OCI-LY7 (cell line): ENCODE data around the gene GNAT2. TPM values are rescaled to one million over a fixed set of nuclear protein-coding genes. Genes with fewer than 3 reads are reported as not detected.

Experiments
- BruUV-seq: library from RNA; stranded (reverse); fragments of 400-500 nt; replicated peaks from 2 replicates; lab custom pipeline; 2021; lab: Mats Ljungman, UMichigan
- CTCF ChIA-PET: fragments of 300-600 bp; sonication (Branson Sonifier 250); formaldehyde crosslinking; loops from one replicate; lab custom pipeline; 2022; ENCODE audit warnings: antibody characterized with exemption; ENCODE audit not compliant: unreplicated experiment; lab: Charles Lee
- POLR2A ChIA-PET: fragments of 300-600 bp; sonication (Branson Sonifier 250); formaldehyde crosslinking; loops from one replicate; lab custom pipeline; 2022; ENCODE audit warnings: antibody characterized with exemption; lab: Charles Lee
- DNase-seq: peaks from one replicate; pipeline ENCODE4 v3.0.0-alpha.2; 2015; ENCODE audit warnings: low spot score
- H2AFZ ChIP-seq: fragments of 200-600 bp; sonication (generic), shearing (Covaris generic); 2 replicates; pipeline ENCODE4 v1.6.1; 2014; ENCODE audit warnings: mild to moderate bottlenecking, antibody characterized with exemption, low read length, moderate library complexity
- H3K27ac ChIP-seq: fragments of 200-600 bp; sonication (generic); 2 replicates; pipeline ENCODE4 v1.5.1; 2014; ENCODE audit warnings: mixed run types, low read depth, mild to moderate bottlenecking, moderate library complexity, low read length, inconsistent platforms; ENCODE audit not compliant: poor library complexity, severe bottlenecking
- H3K36me3 ChIP-seq: fragments of 200-600 bp; sonication (generic); 2 replicates; pipeline ENCODE4 v1.6.1; 2014; ENCODE audit warnings: mild to moderate bottlenecking, antibody characterized with exemption, low read length, moderate library complexity, mixed read lengths; ENCODE audit not compliant: insufficient read depth
- H3K4me1 ChIP-seq: fragments of 200-600 bp; sonication (generic); 2 replicates; pipeline ENCODE4 v1.5.1; 2014; ENCODE audit warnings: mild to moderate bottlenecking, low read length; ENCODE audit not compliant: insufficient read depth, poor library complexity, severe bottlenecking
- H3K4me2 ChIP-seq: fragments of 200-600 bp; sonication (generic); 2 replicates; pipeline ENCODE4 v1.6.1; 2014; ENCODE audit warnings: mild to moderate bottlenecking, low read length
- H3K4me3 ChIP-seq: fragments of 200-600 bp; sonication (generic); 2 replicates; pipeline ENCODE4 v1.5.1; 2014; ENCODE audit warnings: mild to moderate bottlenecking, low read depth, low read length; ENCODE audit not compliant: poor library complexity, severe bottlenecking
- H3K79me2 ChIP-seq: fragments of 200-600 bp; sonication (generic); 2 replicates; pipeline ENCODE4 v1.6.1; 2016; ENCODE audit warnings: low read depth, mild to moderate bottlenecking, low read length, moderate library complexity, mixed read lengths; ENCODE audit not compliant: insufficient read depth
- H3K9me2 ChIP-seq: fragments of 200-600 bp; sonication (generic); 2 replicates; pipeline ENCODE4 v1.6.1; 2016; ENCODE audit warnings: mild to moderate bottlenecking, low read length, mixed read lengths; ENCODE audit not compliant: insufficient read depth
- H3K9me3 ChIP-seq: fragments of 200-600 bp; sonication (generic); 2 replicates; pipeline ENCODE4 v1.6.1; 2014; ENCODE audit warnings: mild to moderate bottlenecking, mixed run types, low read length, mixed read lengths
- H4K20me1 ChIP-seq: fragments of 200-600 bp; sonication (generic); 2 replicates; pipeline ENCODE4 v1.6.1; 2014; ENCODE audit warnings: mild to moderate bottlenecking, antibody characterized with exemption, low read length, moderate library complexity, mixed read lengths; ENCODE audit not compliant: insufficient read depth
- EZH2phosphoT487 ChIP-seq: fragments of 200-600 bp; sonication (generic); IDR thresholded peaks from 2 replicates; pipeline ENCODE4 v1.6.1; 2018; ENCODE audit warnings: low read depth, borderline replicate concordance, mild to moderate bottlenecking, mixed run types, antibody characterized with exemption, low read length, moderate library complexity, mixed read lengths
- intact Hi-C: fragments of 100-400 bp; cut with micrococcal nuclease; formaldehyde crosslinking; loops from one replicate; pipeline ENCODE4 v1.10.0; 2022; ENCODE audit not compliant: unreplicated experiment
- total RNA-seq, 2 experiments: library from RNA; depleted of rRNA in 1 of 2; stranded (reverse); fragments of >200 nt in 1 of 2; shearing (Covaris generic) in 1 of 2; gene quantifications; 2 replicates each; pipeline ENCODE4 v1.2.3, GENCODE V29; 2014 to 2022
- TF ChIP-seq, protein P1 (sequence below): fragments of 200-600 bp; sonication (generic); conservative IDR thresholded peaks from 2 replicates; pipeline ENCODE4 v1.5.1; 2014; ENCODE audit warnings: mild to moderate bottlenecking, antibody characterized with exemption, low read length, moderate library complexity, mixed read lengths

GNAT2 gene
- total RNA-seq, 2 experiments from 2014 or later, result 1.3 TPM; not detected in 1

- TF ChIP-seq, protein P1, sequence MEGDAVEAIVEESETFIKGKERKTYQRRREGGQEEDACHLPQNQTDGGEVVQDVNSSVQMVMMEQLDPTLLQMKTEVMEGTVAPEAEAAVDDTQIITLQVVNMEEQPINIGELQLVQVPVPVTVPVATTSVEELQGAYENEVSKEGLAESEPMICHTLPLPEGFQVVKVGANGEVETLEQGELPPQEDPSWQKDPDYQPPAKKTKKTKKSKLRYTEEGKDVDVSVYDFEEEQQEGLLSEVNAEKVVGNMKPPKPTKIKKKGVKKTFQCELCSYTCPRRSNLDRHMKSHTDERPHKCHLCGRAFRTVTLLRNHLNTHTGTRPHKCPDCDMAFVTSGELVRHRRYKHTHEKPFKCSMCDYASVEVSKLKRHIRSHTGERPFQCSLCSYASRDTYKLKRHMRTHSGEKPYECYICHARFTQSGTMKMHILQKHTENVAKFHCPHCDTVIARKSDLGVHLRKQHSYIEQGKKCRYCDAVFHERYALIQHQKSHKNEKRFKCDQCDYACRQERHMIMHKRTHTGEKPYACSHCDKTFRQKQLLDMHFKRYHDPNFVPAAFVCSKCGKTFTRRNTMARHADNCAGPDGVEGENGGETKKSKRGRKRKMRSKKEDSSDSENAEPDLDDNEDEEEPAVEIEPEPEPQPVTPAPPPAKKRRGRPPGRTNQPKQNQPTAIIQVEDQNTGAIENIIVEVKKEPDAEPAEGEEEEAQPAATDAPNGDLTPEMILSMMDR, result no peak
- no peak for TF ChIP-seq EZH2phosphoT487
- Histone ChIP-seq H3K9me3 (no peaks in the 10 kb centered on the region), H3K4me2 (no peak overlapping the region), H3K27ac (no peak overlapping the region), H3K36me3 (no peaks in the 10 kb centered on the region), H3K79me2 (no peaks in the 10 kb centered on the region), H3K4me3 (no peak overlapping the region), H2AFZ (no peak overlapping the region), H3K4me1 (peaks cover 3% of the 10 kb centered on the region), H3K9me2 (no peaks in the 10 kb centered on the region), H4K20me1 (no peaks in the 10 kb centered on the region)
- intact Hi-C loops, result no loop called here
- ChIA-PET POLR2A (no interaction called here), CTCF (interaction anchor here (1.5 kb wide), 1 partner anchor 11 kb away, joined by 4 read pairs; no protein-coding TSS in a partner anchor)
- no TSS peak for BruUV-seq
- no peak for DNase-seq
Measured at GRCh38 chr1:109610609-109611307, 8.7 kb downstream of the GNAT2 start.

DNA sequence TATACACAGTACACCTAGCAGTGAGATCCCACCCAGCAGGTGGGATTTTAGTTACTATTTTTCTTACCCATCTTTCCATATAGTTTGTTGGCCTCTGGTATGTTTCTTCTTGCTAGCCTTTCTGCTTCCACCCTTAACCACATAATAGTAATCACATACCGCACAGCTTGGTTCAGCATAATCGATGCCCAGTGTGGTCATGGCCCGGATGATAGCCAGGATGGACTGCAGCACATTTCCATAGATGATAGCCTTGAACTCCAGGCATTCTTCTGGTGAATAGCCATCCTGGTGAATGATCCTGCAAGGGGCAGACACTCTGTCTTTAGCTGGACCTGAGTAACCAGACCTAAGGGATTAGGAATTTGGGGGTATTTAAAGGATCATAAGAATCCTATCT, 9.5 kb downstream of the GNAT2 start:
- H3K9me3 ChIP-seq, result no peaks in the 10 kb centered on the region
- POLR2A ChIA-PET, result interaction anchor here (0.5 to 0.7 kb wide), 2 partner anchors 29 to 68 kb away, joined by 3 read pairs; no protein-coding TSS in a partner anchor
- intact Hi-C loops, result no loop called here
- no peak overlapping the region for H3K4me3 ChIP-seq
- no peaks in the 10 kb centered on the region for H3K4me1 ChIP-seq
- DNase-seq, result no peak
- H4K20me1 ChIP-seq, result no peaks in the 10 kb centered on the region
- no peak overlapping the region for H2AFZ ChIP-seq
- CTCF ChIA-PET, result no interaction called here
- H3K79me2 ChIP-seq, result no peaks in the 10 kb centered on the region
- H3K27ac ChIP-seq, result no peak overlapping the region
- no peaks in the 10 kb centered on the region for H3K36me3 ChIP-seq
- no peak for TF ChIP-seq EZH2phosphoT487
- TF ChIP-seq, protein P1, result no peak
- no peak overlapping the region for H3K4me2 ChIP-seq
- no peaks in the 10 kb centered on the region for H3K9me2 ChIP-seq
- no TSS peak for BruUV-seq

DNA sequence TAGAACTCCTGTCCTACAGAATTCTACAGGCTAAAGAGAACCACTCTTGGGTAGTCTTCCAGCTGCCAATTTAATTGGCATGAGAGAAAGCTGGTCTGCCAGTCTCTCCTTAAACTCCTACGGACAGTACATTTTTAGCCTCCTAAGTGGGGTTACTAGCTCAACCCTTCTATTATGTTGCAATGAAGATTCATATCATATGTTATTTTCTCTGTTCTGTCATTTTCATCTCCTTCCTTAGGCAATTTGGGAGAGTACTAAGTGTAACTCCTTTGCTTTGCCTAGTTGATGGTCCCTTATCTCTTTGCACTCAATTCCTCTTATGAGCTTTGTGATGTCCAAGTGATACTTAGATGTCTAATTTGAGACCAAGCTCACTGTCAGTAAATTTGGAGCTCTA, 14.0 kb downstream of the GNAT2 start:
- Histone ChIP-seq H4K20me1 (no peaks in the 10 kb centered on the region), H3K9me2 (no peaks in the 10 kb centered on the region), H3K4me2 (no peak overlapping the region), H3K79me2 (no peaks in the 10 kb centered on the region), H3K4me1 (no peaks in the 10 kb centered on the region), H3K36me3 (no peaks in the 10 kb centered on the region), H3K9me3 (no peaks in the 10 kb centered on the region), H3K27ac (no peak overlapping the region), H2AFZ (no peak overlapping the region), H3K4me3 (no peak overlapping the region)
- DNase-seq, result no peak
- TF ChIP-seq, protein P1, result no peak
- no peak for TF ChIP-seq EZH2phosphoT487
- no TSS peak for BruUV-seq
- CTCF ChIA-PET, result interaction anchor here (0.5 kb wide), 1 partner anchor 50 kb away, joined by 4 read pairs; no protein-coding TSS in a partner anchor
- intact Hi-C loops, result no loop called here
- POLR2A ChIA-PET, result interaction anchor here (0.6 to 1.7 kb wide), 5 partner anchors 12 to 111 kb away, joined by 3 to 4 read pairs (median 3); partner anchors contain the start of genes AMPD2, CYB561D1 and GNAT2
